LNCaP clone FGC (cell line): ENCODE measurements around the gene C1RL.

Experiments
- DNase-seq: peaks from one replicate; pipeline ENCODE4 v3.0.0-alpha.2; 2011; ENCODE audit warnings: low read depth
- H3K4me3 ChIP-seq: 2 replicates; pipeline ENCODE4 v1.5.1; 2011; ENCODE audit warnings: mild to moderate bottlenecking, low read depth, low read length, control low read depth
- CTCF ChIP-seq: IDR thresholded peaks from 2 replicates; pipeline ENCODE4 v1.5.1; 2012; ENCODE audit warnings: mild to moderate bottlenecking; ENCODE audit not compliant: control insufficient read depth, insufficient read depth; ENCODE audit errors: extremely low read depth

Gene C1RL

GRCh38 chr12:7116196-7116595, 7.2 kb upstream of the C1RL start:
- no peak for DNase-seq
- no peak overlapping the region for H3K4me3 ChIP-seq
- TF ChIP-seq CTCF: no peak

GRCh38 chr12:7114851-7115250, 5.8 kb upstream of the C1RL start:
- DNase-seq: no peak
- TF ChIP-seq CTCF: no peak
- no peak overlapping the region for H3K4me3 ChIP-seq

DNA sequence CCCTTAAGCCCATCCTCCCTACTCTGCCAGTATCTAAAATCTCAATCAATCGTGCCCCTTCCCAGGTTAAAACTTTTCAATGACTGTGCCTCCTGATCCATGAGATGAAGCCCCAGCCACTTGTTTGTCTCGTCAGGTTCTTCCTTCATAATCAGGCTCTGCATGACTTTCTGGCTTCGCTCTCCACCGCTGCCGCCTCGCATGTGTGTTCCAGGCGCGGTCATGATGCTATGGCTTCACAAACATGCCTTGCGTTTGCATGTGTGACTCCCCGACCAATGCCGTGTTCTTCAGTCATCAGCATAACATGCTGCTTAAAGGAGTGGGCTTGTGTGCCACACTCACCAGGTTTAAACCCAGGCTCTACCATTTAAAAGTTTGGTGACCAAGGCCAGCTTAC, 5.0 kb upstream of the C1RL start:
- DNase-seq: no peak
- H3K4me3 ChIP-seq: no peak overlapping the region
- no peak for TF ChIP-seq CTCF

DNA sequence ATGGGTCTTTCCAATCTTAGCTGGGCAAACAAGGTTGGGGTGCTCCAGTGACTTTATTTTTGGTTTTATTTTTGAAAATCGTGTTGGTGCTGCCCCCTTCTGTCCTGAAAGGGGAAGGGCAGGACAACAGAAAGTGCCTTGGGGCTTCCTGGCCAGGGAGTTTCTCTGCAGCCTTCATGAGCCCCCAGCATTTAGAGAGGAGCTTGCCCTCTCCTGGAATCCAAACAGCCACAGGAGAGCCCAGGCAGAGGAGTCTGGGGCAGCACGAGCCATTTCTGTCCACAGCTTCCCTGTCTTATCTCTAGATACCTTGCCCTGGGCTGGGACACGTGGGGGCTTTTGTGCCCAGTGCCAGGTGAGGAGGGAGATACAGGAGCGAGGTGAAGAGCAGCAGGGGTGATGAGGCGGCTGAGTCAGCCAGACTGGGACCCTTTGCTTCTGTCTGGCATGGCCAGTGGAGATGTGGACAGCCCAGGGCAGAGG, 4.4 kb upstream of the C1RL start:
- no peak overlapping the region for H3K4me3 ChIP-seq
- DNase-seq: no peak
- TF ChIP-seq CTCF: peak; percentile 82

DNA sequence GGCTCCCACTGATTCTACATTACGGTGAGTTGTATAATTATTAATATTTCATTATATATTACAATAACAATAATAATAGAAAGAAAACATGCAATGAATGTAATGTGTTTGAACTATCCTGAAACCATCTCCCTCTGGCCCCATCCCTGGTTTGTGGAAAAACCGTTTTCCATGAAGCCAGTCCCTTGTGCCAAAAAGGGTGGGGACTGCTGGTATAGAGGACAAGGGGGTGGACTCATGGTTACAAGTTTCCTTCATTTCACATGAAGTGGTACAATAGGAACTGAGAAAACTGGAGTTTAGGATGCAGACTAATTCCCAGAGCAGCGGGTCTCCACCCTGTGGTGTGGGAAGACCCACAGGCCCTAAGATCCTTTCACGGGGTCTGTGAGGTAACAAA, 3.0 kb upstream of the C1RL start:
- H3K4me3 ChIP-seq: no peak overlapping the region
- DNase-seq: no peak
- TF ChIP-seq CTCF: no peak

GRCh38 chr12:7110661-7111060, 1.6 kb upstream of the C1RL start:
- no peak for DNase-seq
- no peak overlapping the region for H3K4me3 ChIP-seq
- no peak for TF ChIP-seq CTCF

- TF ChIP-seq CTCF: no peak
- no peak overlapping the region for H3K4me3 ChIP-seq
- DNase-seq: no peak
Measured at GRCh38 chr12:7109572-7109920, 532 bp upstream of the C1RL start.
